DMS114 treated with DMSO at 0.1 percent for 48 hours (cell line): ENCODE measurements around the gene EGLN2.
"Not testable (repeated sequence)": the region's sequence is repeated elsewhere in the genome, so short reads cannot be mapped to it uniquely, and the experiment has no call there.

Source experiments
- DNase-seq: peaks from one replicate; lab custom pipeline; 2025; ENCODE audit not compliant: unreplicated experiment; lab: John Stamatoyannopoulos, UW

EGLN2 gene

DNA sequence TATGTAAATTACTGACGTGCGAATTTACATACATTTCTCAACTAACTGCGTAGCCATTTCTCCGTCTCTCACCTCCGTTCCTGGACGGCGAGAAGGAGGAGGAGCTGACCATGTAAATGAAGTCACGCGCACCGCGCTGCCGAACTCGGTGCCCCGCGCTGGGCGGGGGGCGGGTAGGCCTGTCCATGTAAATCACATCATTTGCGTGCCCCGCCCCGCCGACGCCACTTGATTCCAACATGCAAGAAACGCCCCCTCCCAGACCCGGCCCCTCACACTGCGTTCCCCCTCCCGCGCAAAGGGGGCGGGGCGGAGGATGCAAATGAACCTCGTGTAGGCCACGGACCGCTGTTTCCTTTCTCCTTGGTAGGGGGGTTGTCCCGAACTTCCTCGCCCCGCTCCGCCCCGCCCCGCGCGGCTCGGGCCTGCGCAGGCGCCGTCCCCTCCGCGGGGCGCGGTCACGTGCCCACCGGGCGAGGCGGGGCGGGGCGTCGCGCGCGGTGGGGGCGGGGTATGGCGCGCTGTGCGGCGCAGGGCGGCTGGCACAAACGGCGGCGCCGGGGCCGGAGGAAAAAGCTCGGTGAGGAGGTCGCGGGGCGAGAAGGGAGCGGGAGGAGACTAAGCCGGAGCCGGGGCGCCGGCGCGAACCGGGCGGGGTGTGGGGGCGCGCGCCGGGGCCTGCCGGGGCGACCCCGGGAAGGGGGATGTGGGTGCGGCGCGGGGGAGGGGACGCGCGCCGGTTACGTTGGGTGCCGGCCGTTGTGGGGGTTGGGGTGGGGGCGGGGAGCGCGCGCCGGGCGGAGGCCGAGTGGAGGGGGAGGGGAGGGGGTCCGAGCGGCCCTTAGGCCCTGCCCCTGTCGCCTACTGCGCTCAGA lies at the start of gene EGLN2:
EGLN2 (plus strand) TSS at position 509 of the 875 bp plus-strand sequence. CDS start 1,382 bp downstream, outside the sequence.
- peak; percentile 99 for DNase-seq

GRCh38 chr19:40750058-40750873 lies 48.7 kb upstream of the EGLN2 start, which contains the start of gene ACTMAP:
TSS of gene ACTMAP (minus strand) at chr19:40750477. CDS start at chr19:40749803, 674 bp downstream.
- peak; percentile 99 for DNase-seq

DNA sequence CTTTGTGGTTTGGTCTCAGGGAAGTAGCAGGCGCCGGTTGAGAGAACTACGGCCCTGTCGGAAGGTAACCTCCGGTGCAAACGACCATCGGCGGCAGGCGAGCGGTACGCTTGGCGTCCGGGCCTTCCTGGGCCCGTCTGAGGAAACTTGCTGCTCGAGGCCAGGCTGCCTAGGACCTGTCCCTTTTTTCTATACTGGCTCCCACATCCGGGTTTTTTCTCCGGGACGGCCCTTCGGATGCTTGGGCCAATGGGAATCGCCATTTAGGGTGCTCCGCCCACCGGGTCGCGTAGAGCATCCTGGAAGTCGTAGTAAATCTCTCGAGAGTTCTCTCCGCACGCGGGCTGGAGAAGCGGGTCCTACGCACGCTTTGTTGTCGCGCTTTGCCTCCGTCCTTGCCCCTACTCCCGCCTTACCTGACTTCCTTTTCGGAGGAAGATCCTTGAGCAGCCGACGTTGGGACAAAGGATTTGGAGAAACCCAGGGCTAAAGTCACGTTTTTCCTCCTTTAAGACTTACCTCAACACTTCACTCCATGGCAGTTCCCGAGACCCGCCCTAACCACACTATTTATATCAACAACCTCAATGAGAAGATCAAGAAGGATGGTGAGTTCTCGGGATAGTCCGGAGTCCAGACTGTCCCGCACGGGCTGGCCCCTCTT lies 48.0 kb upstream of the EGLN2 start, which contains the start of gene SNRPA:
SNRPA (plus strand) TSS at position 330 of the 664 bp plus-strand sequence; CDS start at position 536, 206 bp downstream.
- DNase-seq: peak; percentile 97

- no peak for DNase-seq
Observed at GRCh38 chr19:40752257-40752781, 46.7 kb upstream of the EGLN2 start.

DNA sequence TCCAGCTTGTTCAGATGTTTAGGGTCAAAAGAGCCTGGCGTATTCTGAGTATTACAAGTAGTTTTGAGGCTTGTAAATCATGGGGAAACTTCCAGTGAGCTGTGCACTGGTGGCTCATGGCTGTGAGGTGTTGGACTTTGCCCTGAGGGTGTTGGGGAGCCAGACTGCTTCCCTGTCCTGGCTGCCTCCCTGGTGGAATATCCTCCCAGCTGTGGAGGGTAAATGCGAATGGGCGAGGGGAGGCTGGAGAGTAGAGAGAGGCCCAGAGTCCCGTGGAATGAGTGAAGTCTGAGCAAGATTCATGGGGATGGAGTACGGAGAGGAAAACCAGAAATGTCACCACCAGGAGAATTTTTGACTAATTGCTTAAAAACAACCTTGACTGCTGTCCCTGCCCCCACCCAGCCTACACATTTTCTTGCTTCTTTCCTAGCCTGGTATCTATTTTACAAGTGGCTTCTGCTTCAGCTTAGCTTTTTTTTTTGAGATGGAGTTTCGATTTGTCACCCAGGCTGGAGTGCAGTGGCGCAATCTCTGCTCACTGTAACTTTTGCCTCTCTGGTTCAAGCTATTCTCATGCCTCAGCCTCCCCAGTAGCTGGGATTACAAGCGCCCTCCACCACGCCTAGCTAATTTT lies 44.3 kb upstream of the EGLN2 start:
- DNase-seq: no peak

DNA sequence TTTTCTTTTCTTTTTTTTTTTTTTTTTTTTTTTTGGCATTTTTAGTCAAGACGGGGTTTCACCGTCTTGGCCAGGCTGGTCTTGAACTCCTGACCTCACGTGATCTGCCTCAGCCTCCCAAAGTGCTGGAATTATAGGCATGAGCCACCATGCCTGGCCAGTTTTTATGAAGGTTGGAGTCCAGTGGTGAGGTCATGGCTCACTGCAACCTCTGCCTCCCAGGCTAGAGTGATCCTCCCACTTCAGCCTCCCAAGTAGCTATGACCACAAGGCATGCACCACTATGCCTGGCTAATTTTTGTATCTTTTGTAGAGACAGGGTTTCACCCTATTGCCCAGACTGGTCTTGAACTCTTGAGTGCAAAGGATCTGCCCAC lies 43.8 kb upstream of the EGLN2 start:
- DNase-seq: no peak

DNA sequence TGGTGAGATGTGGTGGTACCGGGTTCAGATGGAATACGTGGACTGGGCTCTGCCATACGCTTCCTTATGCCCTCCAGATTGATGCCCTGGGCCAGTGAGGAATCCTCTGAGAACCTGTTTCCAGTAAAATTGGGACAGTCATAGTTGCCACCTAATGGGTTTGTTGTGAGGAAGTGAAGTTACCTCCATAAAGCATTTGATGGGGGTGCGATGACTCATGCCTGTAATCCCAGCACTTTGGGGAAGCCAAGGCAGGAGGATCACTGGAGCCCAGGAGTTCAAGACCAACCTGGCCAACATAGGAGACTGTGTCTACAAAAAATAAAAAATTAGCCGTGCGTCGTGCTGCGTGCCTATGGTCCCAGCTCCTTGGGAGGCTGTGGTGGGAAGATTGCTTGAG lies 43.2 kb upstream of the EGLN2 start:
- DNase-seq: no peak

GRCh38 chr19:40756502-40757110 lies 42.4 kb upstream of the EGLN2 start:
- DNase-seq: no peak

DNA sequence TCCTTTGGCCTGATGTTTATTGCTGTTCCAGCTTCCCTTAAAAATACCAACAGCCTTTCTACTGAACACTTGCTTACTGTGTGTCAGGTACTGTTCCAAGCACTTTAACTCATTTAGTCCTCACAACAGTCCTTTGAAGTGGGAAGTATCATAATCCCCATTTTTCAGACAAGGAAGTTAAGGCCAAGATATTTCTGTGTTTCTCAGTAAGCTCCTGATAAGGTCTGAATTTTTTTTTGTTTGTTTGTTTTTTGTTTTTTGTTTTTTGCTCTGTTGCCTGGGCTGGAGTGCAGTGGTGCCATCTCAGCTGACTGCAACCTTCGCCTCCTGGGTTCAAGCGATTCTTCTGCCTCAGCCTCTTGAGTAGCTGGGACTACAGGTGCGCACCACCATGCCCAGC lies 40.5 kb upstream of the EGLN2 start:
- no peak for DNase-seq

GRCh38 chr19:40759352-40759751 lies 39.6 kb upstream of the EGLN2 start:
- no peak for DNase-seq

- DNase-seq: no peak
Observed at GRCh38 chr19:40762754-40763470, 36.1 kb upstream of the EGLN2 start.

DNA sequence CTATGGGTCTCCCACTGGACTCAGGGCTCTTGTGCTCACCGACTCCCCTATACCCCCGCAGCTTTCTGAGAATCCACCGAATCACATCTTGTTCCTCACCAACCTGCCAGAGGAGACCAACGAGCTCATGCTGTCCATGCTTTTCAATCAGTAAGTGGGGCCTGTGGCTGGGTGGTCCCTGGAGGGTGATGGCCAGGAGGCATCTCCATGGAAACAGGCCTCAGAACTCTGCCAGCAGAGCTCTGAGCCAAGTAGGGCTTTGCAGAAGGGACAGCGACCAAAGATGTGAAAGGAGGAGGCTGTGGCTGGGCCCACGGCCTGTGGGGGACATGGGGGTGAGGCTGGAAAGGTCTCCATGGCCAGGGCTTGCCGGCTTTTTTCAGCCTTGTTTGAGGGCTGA lies 35.5 kb upstream of the EGLN2 start:
- DNase-seq: no peak

DNA sequence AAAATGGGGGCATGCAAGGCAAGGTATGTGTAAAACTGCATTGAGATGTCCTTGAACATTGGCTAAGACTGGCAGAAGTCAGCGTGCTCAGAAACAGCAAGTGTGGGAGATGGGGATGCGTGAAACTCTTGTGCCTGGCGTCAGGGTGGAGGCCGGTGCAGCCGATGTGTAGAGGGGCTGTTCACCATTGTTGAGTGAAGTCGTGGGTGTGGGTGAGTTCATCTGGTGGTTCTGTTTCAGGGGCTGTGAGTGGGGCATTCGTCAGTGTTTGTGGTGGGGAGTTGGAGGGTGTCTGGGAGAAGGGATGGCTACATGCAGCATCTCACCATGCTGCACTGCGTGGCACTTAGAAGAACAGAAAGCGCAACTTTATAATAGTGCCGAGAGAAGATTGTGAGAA lies 35.0 kb upstream of the EGLN2 start:
- no peak for DNase-seq

DNA sequence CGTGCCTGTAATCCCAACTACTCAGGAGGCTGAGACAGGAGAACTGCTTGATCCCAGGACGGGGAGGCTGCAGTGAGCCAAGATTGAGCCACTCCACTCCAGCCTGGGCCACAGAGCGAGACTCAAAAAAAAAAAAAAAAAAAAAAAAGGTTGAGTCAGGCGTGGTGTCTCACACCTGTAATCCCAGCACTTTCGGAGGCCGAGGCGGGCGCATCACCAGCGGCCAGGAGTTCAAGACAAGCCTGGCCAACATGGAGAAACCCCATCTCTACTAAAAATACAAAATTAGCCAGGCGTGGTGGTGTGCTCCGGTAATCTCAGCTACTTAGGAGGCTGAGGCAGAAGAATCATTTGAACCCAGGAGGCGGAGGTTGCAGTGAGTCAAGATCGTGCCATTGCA lies 32.6 kb upstream of the EGLN2 start:
- DNase-seq: not testable (repeated sequence)

- no peak for DNase-seq
Observed at GRCh38 chr19:40768869-40769268, 30.1 kb upstream of the EGLN2 start.

DNA sequence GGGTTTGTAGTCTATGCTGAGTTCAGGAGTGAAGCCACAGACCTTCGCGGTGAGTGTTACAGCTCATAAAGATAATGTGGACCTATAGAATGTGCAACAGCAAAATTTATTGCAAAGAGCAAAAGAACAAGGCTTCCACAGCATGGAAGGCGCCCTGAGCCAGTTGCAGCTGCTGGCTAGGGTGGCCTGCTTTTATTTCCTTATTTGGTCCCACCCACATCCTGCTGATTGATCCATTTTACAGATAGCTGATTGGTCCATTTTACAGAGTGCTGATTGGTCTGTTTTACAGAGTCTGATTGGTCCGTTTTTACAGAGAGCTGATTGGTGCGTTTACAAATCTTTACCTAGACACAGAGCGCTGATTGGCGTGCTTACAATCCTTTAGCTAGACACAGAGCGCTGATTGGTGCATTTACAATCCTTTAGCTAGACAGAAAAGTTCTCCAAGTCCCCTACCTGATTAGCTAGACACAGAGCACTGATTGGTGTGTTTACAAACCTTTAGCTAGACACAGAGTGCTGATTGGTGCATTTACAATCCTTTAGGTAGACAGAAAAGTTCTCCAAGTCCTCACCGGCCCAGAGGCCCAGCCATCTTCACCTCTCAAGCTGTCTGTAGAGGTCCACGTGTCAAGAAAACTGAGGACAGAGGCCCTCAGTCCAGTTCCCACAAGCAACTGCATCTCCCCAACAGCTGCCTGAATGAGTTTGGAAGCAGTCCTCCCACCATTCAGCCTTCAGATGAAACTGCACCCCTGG lies 27.7 kb upstream of the EGLN2 start:
- not testable (repeated sequence) for DNase-seq

DNA sequence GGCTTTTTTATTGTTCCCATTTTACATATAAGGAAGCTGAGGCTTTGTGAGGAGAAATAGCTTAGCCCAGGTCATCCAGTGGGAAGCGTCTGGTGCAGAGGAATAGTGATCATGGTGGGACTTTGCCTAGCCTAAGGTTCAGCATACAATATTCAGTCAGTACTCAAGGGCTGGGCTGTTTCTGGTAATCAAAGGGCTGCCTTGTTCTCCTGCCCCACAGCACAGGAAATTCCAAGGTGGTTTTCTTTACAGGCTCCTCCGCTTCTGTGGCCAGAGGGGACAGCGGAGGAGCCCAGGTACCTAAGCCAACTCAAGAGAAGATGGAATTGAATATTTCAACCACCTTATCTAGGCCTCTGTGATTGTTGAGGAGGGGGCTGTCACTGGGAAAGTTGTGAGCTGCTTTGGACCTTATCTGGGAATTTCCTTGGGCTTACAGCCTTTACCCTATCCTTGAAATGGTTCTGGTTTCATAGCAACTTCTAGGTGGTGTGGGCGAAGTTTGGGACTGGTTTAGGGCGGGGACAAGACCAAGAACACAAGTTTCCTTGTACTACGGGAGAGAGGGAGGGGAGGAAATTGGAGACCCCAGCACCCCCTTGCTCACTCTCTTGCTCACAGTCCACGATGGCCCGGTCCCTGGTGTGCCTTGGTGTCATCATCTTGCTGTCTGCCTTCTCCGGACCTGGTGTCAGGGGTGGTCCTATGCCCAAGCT lies 23.9 kb upstream of the EGLN2 start, which contains the start of gene MIA:
MIA (plus strand) TSS at position 606 of the 716 bp plus-strand sequence; CDS start at position 628, 22 bp downstream.
- DNase-seq: no peak

DNA sequence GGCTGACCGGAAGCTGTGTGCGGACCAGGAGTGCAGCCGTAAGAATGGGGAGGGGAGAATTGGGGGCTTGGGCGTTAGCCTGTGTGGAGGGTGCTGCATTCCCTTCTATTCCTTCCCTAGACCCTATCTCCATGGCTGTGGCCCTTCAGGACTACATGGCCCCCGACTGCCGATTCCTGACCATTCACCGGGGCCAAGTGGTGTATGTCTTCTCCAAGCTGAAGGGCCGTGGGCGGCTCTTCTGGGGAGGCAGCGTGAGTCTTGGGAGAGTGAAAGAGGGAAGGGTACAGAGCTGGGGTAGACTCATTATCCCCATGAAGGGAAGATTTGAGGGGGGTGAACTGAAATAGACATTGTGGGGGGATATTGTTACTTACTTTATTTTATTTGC lies 23.4 kb upstream of the EGLN2 start:
- DNase-seq: no peak
